Spleen (tissue), 11 donors: ENCODE results near the gene ZNF217. TPM values are rescaled to one million over a fixed set of nuclear protein-coding genes. Genes with fewer than 3 reads are reported as not detected.
"Not testable (repeated sequence)": the region's sequence is repeated elsewhere in the genome, so short reads cannot be mapped to it uniquely, and the experiment has no call there.

ENCODE experiments used
- DNase-seq: peaks from one replicate; pipeline ENCODE4 v3.0.0-alpha.2; 2020
- H3K27ac ChIP-seq, 8 donors: fragments of 200-600 bp; sonication (generic) in 7 of 8; 1 replicate in 4 of 8; 2 replicates in 4 of 8; pipeline versions ENCODE4 v1.5.0 to v1.8.0; 2016 to 2021; ENCODE audit warnings: inconsistent platforms in 4 of 8, mild to moderate bottlenecking in 4 of 8, moderate library complexity in 1 of 8
- H3K27me3 ChIP-seq, 7 donors: fragments of 200-600 bp; sonication (generic) in 6 of 7; replicated peaks in 1 of 7; 1 replicate in 4 of 7; 2 replicates in 3 of 7; pipeline versions ENCODE4 v1.5.0 to v1.8.0; 2016 to 2021; ENCODE audit warnings: inconsistent platforms in 3 of 7, mild to moderate bottlenecking in 1 of 7
- H3K36me3 ChIP-seq, 6 donors: fragments of 200-600 bp; sonication (generic) in 5 of 6; 1 replicate in 4 of 6; 2 replicates in 2 of 6; pipeline versions ENCODE4 v1.5.0 to v1.8.0; 2016 to 2021; ENCODE audit warnings: inconsistent platforms in 2 of 6
- H3K4me1 ChIP-seq, 6 donors: fragments of 200-600 bp; sonication (generic) in 5 of 6; 1 replicate in 3 of 6; 2 replicates in 3 of 6; pipeline versions ENCODE4 v1.5.0 to v1.8.0; 2016 to 2021; ENCODE audit warnings: inconsistent platforms in 3 of 6
- H3K4me3 ChIP-seq, 8 donors: fragments of 200-600 bp; sonication (generic) in 7 of 8; 1 replicate in 4 of 8; 2 replicates in 4 of 8; pipeline versions ENCODE4 v1.5.0 to v1.8.0; 2016 to 2021; ENCODE audit warnings: inconsistent platforms in 4 of 8, mild to moderate bottlenecking in 4 of 8, moderate library complexity in 2 of 8
- H3K9me3 ChIP-seq, 8 donors: fragments of 200-600 bp; sonication (generic) in 7 of 8; 1 replicate in 4 of 8; 2 replicates in 4 of 8; pipeline versions ENCODE4 v1.5.0 to v1.8.0; 2016 to 2021; ENCODE audit warnings: inconsistent platforms in 4 of 8
- POLR2A ChIP-seq, 3 donors: fragments of 450-650 bp; IDR thresholded peaks; one replicate each; pipeline ENCODE4 v1.5.1; 2017; ENCODE audit warnings: antibody characterized with exemption in 3 of 3, mild to moderate bottlenecking in 1 of 3
- POLR2AphosphoS5 ChIP-seq, 3 donors: sonication (generic); formaldehyde crosslinking; IDR thresholded peaks; one replicate each; pipeline ENCODE4 v1.5.1; 2017; ENCODE audit warnings: antibody characterized with exemption in 3 of 3
- WGBS, 5 donors: extraction: QIAGEN DNeasy Blood & Tissue Kit in 3 of 5; methylation state at CpG; one replicate each; pipeline versions ENCODE4 v1.1.5 to v1.1.7; 2013 to 2018; 5-methylcytosine and 5-hydroxymethylcytosine counted together
- intact Hi-C: fragments of 100-400 bp; cut with DNase I; formaldehyde crosslinking; loops from one replicate; pipeline ENCODE4 v1.15.0; 2023; ENCODE audit warnings: low total_unique reads
- polyA plus RNA-seq, 3 donors: library from polyadenylated mRNA; stranded (reverse); fragments of 200-250 nt; gene quantifications; one replicate each; pipeline ENCODE4 v1.2.1, GENCODE V29; 2013
- total RNA-seq, 7 donors: library from RNA; depleted of rRNA in 3 of 7; stranded (reverse); fragments of >200 nt in 3 of 7; fragmentation: NEBNext Ultra II Directional in 4 of 7; extraction: Animal tissue kit (Norgen Biotek cat#: 25700) in 4 of 7; gene quantifications; one replicate each; pipeline versions ENCODE4 v1.1.0 to v1.2.1, GENCODE V29; 2016 to 2021
- TF ChIP-seq, protein P1 (sequence below), 11 experiments: fragments of 200-600 bp in 7 of 11; fragments of 450-650 bp in 4 of 11; sonication (generic) in 4 of 11; IDR thresholded peaks in 8 of 11; conservative IDR thresholded peaks in 3 of 11; 1 replicate in 7 of 11; 2 replicates in 4 of 11; pipeline versions ENCODE4 v1.4.0 to v1.8.0; 2016 to 2021; ENCODE audit warnings: antibody characterized with exemption in 11 of 11, inconsistent platforms in 4 of 11, mild to moderate bottlenecking in 1 of 11
- donor health status: healthy with polysubstance abuse.
- donor health status: DM: no; HTN: no; CAD: no; lungs with moderate emphysema.
- donor health status: DM: no; HTN: no; CAD: no.
- donor health status: Bipolar disorder and iron deficiency.
- donor health status: healthy.
- donor health status: DM: no; HTN: no; CAD: no.
- donor health status: DM: yes; HTN: yes; CAD: no.

ZNF217 gene
- total and polyA plus RNA-seq, 10 donors, result 15.1 to 90.1 (median 74.1) TPM

DNA sequence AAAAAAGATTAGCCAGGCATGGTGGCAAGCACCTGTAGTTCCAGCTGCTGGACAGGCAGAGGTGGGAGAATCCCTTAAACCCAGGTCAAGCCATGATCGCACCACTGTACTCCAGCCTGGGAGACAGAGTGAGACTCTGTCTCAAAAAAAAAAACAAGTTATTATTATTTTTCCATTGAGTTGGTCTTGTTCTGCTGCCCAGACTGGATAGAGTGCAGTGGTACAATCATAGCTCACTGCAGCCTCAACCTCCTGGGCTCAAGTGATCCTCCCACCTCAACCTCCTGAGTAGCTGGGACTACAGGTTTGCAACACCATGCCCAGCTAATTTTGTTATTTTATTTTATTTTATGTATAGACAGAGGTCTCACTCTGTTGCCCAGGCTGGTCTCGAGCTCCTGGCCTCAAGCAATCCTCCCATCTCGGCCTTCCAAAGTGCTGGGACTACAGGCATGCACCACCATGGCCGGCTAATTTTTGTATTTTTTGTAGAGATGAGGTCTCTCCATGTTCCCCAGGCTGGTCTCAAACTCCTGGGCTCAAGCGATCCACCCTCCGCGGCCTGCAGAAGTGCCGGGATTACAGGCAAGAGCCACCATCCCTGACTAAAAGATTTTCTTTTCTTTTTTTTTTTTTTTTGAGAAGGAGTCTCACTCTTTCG, 31.4 kb downstream of the ZNF217 start:
- 96 to 98% (median 97%) methylated on average over 9 of the region's 9 CpGs for WGBS, 5 donors
- H3K27me3 ChIP-seq, intact Hi-C loops, H3K9me3 ChIP-seq, H3K27ac ChIP-seq, H3K4me3 ChIP-seq, DNase-seq: not testable (repeated sequence)
- peak in 1 of 3 donors; percentile 12 for TF ChIP-seq POLR2AphosphoS5 (IDR thresholded peaks at IDR 0.05)
- Histone ChIP-seq H3K36me3 (peaks cover 0 to 70% (median 30%) of the 10 kb centered on the region in 6 donors), H3K4me1 (peaks cover 0 to 22% (median 3%) of the 10 kb centered on the region in 6 donors)

DNA sequence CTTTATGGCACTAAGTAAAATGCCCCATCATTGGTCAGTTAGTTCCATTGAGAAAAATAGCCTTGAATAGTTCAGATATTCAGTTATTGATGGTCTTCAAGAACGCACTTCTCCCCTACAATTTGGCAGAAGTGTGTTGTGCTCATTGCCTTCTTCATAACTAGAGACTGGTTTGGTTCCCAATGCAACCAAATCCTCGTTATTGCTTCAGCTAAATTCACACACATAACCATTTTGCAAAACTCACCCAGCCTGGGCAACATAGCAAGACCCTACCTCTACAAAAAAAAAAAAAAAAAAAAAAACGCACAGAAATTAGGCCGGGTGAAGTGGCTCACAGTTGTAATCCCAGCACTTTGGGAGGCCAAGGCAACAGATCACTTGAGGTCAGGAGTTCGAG, 32.1 kb downstream of the ZNF217 start:
- WGBS, 5 donors, result 92 to 96% (median 96%) methylated on average over 5 of the region's 5 CpGs

DNA sequence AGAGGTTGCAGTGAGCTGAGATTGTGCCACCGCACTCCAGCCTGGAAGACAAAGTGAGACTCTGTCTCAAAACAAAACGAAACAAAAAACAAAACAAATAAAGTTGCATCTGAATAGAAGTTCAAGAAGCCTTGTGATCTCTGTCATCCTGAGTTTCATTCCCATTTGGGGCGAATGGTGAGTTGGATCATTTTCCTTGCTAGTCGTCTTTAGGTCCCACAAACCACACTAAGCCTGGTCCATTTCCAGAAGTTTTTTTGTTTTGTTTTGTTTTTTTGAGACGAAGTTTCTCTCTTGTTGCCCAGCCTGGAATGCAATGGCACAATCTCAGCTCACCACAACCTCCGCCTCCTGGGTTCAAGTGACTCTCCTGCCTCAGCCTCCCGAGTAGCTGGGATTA, 33.8 kb downstream of the ZNF217 start:
- Histone ChIP-seq H3K36me3 (peaks cover 0 to 46% (median 5%) of the 10 kb centered on the region in 6 donors), H3K4me3 (no peak overlapping the region), H3K9me3 (no peaks in the 10 kb centered on the region), H3K4me1 (peaks cover 0 to 12% (median 2%) of the 10 kb centered on the region in 6 donors), H3K27me3 (no peaks in the 10 kb centered on the region), H3K27ac (no peak overlapping the region)
- TF ChIP-seq POLR2A (IDR thresholded peaks at IDR 0.05), result no peak
- TF ChIP-seq, protein P1, sequence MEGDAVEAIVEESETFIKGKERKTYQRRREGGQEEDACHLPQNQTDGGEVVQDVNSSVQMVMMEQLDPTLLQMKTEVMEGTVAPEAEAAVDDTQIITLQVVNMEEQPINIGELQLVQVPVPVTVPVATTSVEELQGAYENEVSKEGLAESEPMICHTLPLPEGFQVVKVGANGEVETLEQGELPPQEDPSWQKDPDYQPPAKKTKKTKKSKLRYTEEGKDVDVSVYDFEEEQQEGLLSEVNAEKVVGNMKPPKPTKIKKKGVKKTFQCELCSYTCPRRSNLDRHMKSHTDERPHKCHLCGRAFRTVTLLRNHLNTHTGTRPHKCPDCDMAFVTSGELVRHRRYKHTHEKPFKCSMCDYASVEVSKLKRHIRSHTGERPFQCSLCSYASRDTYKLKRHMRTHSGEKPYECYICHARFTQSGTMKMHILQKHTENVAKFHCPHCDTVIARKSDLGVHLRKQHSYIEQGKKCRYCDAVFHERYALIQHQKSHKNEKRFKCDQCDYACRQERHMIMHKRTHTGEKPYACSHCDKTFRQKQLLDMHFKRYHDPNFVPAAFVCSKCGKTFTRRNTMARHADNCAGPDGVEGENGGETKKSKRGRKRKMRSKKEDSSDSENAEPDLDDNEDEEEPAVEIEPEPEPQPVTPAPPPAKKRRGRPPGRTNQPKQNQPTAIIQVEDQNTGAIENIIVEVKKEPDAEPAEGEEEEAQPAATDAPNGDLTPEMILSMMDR (IDR thresholded peaks at IDR 0.05 in 8 of 11, conservative IDR thresholded peaks at IDR 0.05 in 3 of 11), result no peak
- no peak for TF ChIP-seq POLR2AphosphoS5 (IDR thresholded peaks at IDR 0.05)
- intact Hi-C loops, result no loop called here
- 80 to 97% (median 82%) methylated on average over 7 of the region's 7 CpGs for WGBS, 5 donors
- no peak for DNase-seq

More for the DNA sequence above, 32.1 kb downstream of the ZNF217 start:
- Histone ChIP-seq H3K4me1 (peaks cover 0 to 20% (median 2%) of the 10 kb centered on the region in 6 donors), H3K27ac (no peak overlapping the region), H3K36me3 (peaks cover 0 to 63% (median 22%) of the 10 kb centered on the region in 6 donors), H3K9me3 (no peaks in the 10 kb centered on the region), H3K27me3 (no peaks in the 10 kb centered on the region), H3K4me3 (no peak overlapping the region)
- intact Hi-C loops, result no loop called here
- DNase-seq, result no peak
- TF ChIP-seq, protein P1 (IDR thresholded peaks at IDR 0.05 in 8 of 11, conservative IDR thresholded peaks at IDR 0.05 in 3 of 11), result no peak
- TF ChIP-seq POLR2AphosphoS5 (IDR thresholded peaks at IDR 0.05) (no peak), POLR2A (IDR thresholded peaks at IDR 0.05) (no peak)

DNA sequence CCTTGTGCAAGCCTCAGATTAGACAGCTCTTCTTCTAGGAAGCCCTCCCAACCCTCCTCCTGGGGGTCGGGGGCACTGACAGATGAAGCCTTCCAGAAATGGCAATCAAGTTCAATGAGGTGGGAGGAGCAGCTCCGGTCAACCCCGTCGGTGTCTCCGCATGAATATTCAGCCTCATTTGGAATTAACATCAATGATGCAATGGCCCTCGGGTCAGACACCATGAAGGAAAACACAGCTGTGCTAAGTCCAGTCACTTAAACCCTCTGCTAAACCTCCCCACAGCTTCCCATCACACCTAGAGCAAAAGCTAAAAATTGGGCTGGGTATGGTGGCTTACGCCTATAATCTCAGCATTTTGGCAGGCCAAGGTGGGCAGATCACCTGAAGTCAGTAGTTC, 36.5 kb downstream of the ZNF217 start:
- TF ChIP-seq, protein P1 (IDR thresholded peaks at IDR 0.05 in 8 of 11, conservative IDR thresholded peaks at IDR 0.05 in 3 of 11), result no peak
- TF ChIP-seq POLR2A (IDR thresholded peaks at IDR 0.05), result no peak
- no peak for TF ChIP-seq POLR2AphosphoS5 (IDR thresholded peaks at IDR 0.05)
- peaks cover 0 to 34% (median 2%) of the 10 kb centered on the region in 6 donors for H3K36me3 ChIP-seq
- no peak overlapping the region for H3K27ac ChIP-seq
- no peaks in the 10 kb centered on the region for H3K9me3 ChIP-seq
- no peaks in the 10 kb centered on the region for H3K4me1 ChIP-seq
- no peak for DNase-seq
- H3K27me3 ChIP-seq, result no peaks in the 10 kb centered on the region
- intact Hi-C loops, result no loop called here
- no peak overlapping the region for H3K4me3 ChIP-seq
- WGBS, 5 donors, result 75 to 81% (median 78%) methylated on average over 7 of the region's 7 CpGs
